Activated CD4-positive, alpha-beta T cell treated with anti-CD3 and anti-CD28 coated beads, Interleukin-2, amount 50 U/mL, for 24 hours (primary cell): Measurements from ENCODE around the gene PIK3C3.

Source experiments
- DNase-seq, 2 donors: peaks; one replicate each; pipeline ENCODE4 v3.0.0-alpha.2; 2020; ENCODE audit warnings: low read depth in 1 of 2, low spot score in 1 of 2

PIK3C3 gene

DNA sequence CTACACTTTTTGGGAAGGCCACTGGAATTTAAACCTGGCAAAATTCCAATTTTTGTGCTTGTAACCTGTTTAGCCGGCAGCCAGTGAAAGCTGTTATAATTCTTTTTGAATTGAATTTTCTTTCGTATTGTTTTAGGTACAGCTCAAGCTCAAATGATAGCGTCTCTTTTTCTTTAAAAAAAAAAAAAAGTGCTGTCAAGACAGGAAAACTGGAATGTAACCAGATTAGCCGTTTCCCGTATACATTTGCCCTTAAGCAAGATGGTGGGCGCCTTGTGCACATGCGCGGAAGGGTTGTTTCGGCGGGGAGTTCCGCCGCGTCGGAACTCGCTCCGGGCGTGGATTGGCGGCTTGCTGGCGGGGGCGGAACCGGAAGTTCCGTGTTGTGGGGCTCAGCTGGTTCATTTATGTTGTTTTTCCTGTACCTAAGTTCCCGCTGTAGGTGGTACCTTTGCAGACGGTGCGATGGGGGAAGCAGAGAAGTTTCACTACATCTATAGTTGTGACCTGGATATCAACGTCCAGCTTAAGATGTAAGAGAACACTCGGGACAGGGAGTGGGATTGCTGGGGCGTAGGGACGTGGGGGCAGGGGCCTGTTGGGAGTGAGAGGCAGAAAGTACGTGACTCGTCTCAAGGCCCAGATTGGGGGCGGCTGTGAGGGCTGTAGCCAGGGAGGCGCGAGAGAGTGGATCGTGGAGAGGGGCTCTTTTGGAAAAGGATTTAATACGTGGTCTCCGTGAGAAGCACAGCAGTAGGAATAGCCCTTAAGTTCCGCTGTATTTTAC is at the start of gene PIK3C3:
TSS of gene PIK3C3 (plus strand) at position 408 of the 787 bp plus-strand sequence. CDS start at position 466, 58 bp downstream.
- peak; percentile 95 to 97 for DNase-seq

DNA sequence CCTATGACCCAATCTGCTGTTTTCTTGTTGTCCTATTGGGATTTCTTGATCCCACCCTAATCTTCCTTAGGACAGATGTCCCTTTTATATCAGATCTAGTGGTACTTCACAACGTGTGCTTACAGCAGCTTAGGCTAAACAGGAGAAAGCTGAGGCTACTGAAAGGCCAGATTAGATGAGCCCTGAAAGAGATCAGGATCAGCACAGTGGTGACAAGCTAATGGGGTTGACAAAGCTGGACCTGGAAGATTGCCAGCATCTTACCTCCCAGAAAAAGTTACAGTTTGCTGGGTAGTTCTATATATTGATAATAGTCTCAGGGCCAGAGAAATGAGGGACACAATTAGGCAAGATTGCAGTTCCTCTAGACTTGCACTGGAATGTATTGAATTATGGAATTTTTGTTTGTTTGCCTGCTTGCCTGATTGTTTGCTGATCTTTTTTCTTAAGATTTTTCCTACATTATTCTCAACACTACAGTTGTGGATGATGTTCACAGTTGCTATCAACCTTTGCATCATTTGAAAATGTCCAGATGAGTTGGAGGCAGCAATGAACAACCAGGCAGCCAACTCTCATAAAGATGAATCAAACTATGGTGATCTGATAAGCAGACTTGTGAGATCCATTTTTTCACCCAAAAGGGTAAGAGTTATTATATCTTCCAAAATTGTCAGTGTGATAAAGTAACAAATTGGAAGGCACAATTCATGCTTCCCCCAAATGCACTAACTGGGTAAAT is 49.1 kb upstream of the PIK3C3 start:
- no peak for DNase-seq

DNA sequence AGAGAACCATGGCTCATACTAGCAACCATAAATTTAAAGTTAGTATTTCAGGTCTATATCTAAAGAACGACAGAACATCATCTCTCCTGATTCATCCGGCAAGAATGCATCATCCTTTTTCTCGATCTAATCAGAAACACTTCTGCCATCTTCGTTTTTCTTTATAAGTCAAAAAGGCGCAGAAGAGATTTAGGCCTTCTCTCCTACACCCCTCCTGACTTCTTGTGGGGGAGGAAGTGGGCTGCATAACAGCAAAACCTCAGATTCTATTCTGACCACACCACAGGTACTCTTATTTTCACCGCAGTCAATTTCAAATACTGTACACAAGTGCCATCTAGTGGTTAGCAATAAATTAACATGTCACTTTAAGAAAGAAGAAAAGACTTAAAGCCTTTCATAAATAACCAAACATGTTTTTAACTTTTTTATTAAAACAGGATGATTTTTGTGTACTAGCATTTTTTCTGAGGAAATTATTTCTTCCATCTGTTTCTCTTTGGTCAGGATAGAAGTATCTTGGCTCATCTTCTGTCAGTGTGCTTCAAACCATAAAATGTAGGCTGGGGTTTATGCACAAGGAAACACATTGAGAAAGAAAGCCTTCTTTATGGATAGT is 48.4 kb upstream of the PIK3C3 start:
- peak in 1 of 2 donors; percentile 27 for DNase-seq

DNA sequence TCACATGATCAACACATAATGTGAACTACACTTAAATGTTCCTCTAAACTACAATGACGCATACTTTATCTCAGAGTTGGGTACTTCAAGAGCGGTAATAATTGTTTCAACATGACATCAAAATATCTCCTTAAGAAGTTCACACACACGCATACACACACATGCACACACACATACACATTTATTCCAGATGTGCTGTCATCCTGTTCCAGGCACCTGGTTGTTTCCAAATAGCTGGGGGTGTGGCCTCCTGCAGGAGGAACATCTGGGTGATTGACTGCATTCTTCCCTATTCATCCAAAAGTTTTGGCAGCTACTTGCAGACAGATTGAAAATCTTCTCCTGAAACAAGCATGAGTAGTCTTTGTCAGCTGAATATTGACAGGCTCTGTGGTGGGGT is 37.9 kb upstream of the PIK3C3 start:
- DNase-seq = no peak

DNA sequence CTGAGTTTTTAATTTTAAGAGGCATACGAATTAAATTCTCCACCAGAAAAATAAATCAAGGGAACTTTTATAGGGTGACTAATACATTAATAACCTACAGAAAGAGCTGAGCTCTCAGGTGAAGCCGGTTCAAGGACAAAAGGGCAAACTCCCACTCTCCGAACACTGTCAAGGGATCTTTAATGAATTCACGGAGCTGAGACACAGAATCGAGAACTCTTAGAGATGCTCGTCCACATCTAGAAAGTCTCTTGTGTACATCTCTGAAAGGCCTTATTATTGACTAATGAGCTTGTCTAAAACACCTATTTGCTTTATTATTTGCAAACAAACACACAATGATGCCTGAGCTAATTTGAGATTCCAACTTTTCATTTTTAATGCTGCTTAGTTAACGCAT is 33.3 kb upstream of the PIK3C3 start:
- DNase-seq = no peak

DNA sequence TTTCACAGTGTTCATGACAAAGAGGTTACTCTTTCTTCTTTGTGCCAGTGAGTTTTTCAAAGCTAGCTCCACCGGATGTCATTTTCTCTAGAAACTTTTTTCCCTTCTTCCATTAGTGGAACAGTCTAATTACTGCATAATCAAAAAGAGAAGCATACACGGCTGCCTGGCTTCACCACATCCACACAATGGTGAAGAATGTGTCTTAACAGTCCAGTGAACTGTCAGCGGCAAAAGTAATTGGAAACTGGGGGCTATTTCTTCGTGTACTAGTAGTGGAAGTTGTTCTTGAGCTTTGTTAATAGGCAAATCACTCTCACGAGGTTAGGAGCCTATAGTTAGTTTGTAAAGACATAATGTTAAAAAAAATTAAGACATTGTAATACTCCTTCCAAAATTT is 32.9 kb upstream of the PIK3C3 start:
- DNase-seq = no peak

DNA sequence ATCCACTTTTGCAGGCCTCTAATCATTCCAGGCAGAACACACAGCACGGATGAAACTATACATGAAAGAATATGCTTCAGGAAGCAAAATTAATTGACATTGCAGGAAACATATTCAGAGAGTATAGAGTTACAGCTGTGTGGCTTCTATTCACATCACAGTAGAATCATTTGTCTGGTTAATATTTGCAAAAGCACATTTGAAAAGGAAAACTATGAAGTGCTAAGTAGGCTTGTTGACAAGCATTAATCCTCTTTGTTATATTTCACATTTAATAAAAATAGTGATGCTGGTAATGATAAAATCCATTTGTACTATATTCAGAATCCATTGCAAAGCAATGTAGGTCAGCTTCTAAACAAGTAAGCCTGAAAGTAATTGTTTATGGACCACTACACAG is 32.2 kb upstream of the PIK3C3 start:
- DNase-seq = no peak

DNA sequence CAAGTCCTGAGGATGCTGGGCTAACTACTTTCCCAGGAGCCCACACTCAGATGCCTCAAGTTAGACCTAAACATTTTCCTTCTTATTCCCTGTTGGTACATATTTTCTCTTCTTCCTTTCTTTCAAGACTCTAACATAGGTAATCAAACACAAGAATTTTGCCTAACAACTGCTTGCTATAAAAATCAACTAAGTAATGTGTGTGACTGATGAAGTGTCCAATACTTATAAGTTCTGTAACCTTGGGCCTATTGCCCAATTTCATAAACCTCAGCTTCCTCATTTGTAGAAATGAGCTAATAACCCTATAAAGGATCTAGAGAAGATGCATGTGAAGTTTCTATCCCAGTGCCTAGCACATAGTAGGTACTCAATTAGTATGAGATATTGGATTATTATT is 31.6 kb upstream of the PIK3C3 start:
- DNase-seq = no peak

DNA sequence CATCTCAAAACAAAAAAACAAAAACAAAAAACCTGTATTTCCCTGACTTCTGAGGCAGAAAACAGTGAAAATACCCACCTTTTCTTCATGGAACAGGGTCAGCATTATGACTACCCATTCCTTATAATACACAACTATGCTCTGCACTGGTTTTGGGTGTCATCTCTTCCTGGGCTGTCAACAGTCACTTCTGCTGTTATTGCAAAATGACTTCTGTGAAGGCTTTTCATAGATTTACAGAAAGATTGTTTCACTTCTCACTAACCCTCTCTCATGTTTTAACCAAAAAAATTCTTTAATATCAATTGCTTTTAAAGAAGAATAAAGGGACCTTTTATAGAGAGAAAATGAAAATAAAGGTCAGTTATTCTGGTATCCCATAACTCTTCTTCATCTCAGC is 26.5 kb upstream of the PIK3C3 start:
- DNase-seq = no peak

DNA sequence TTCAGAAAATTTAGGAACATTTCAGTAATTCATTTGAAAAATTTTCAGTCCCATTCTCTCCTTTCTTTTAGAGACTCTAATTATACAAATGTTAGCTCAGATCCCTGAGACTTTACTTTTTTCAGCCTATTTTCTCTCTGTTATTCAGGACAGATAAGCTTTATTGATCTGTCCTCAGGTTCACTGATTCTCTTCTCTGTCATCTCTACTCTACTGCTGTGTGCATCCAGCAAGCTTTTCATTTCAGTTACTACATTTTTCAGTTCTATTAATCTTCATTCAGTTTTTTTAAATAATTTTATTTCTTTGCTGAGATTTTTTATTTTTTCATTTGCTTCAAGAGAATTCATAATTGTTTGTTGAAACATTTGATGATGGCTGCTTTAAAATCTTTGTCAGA is 22.1 kb upstream of the PIK3C3 start:
- DNase-seq = no peak

DNA sequence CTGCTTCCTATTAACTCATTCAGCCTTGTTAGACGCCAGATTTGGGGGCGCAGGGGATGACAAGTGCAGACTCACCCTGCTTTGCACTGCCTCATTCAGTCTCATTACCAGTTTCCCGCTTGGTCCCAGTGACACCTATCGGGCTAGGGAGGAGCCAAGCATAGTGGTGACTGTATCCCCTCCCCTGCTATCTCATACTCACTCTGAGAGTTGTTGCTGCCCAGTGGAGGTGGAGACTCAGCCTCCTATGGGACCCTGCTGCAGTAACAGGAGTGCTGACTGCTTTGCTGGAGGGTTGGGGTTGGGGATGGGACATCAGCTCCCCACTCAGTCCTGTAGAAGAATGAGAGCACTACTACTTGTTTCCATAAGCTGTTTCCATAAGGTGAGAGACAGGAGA is 21.3 kb upstream of the PIK3C3 start:
- DNase-seq = no peak

DNA sequence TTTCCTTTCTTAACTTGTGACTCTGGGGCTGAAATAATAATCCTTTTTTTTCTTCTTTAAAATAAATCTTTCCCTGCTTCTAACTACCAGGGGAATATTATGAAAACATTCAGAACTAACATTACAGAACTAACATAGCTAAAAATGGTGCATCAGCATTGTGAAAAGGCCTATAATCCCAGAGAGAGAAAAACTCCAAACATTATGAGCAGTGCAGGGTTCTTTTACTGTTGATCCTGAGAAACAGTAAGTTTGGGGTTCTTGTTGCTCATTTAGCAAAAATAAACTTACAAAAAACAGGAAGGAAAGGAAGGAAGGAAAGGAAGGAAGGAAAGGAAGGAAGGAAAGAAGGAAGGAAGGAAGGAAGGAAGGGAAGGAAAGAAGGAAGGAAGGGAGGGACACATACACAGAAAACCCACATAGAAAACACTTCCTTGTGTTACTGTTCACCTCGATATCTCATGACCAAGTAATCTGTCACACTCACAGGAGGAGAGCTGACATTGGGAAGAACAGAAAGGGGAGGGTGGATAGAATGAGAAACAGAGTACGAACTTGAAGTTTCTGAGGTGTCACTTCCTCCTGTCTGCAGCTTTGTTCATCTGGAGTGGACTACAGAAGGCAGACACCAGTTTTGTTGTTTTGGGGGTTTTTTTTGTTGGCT is 18.4 kb upstream of the PIK3C3 start:
- no peak for DNase-seq

DNA sequence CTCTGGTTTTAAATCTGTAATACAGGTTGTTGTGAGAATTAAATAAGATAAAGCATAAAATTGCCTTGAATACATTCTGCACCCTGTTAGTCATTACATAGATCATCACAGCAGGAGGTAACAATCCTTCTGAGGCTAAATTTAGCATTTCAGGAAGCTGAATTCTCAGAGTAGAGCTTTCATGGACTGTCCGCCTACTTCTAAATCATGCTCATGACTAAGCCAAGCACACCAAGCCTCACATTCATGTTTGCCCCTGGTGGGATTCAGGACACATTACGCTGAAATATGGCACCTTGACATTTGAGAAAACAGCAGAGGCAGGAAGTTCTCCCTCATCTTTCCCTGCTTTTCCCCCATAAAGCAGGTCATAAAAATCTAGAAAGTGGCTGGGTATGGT is 16.6 kb upstream of the PIK3C3 start:
- no peak for DNase-seq

DNA sequence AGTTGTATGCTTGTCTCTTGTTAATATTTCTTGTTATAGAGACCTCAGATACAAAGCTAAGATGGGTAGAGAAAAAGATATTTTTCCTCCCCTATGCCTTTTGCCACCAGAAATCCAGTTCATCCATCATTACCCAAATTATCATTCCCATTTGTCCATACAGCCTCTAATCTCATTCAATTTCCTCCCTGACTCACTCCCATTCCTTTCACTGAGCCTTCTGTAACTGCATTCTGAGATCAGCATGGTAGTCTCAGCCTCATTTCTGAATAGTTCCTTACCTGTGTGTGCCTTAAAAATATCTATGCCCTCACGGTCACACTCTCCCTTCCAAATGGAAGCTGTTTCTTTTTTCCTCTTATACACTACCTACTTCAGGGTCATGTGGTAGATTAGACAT is 15.7 kb upstream of the PIK3C3 start:
- DNase-seq = no peak

DNA sequence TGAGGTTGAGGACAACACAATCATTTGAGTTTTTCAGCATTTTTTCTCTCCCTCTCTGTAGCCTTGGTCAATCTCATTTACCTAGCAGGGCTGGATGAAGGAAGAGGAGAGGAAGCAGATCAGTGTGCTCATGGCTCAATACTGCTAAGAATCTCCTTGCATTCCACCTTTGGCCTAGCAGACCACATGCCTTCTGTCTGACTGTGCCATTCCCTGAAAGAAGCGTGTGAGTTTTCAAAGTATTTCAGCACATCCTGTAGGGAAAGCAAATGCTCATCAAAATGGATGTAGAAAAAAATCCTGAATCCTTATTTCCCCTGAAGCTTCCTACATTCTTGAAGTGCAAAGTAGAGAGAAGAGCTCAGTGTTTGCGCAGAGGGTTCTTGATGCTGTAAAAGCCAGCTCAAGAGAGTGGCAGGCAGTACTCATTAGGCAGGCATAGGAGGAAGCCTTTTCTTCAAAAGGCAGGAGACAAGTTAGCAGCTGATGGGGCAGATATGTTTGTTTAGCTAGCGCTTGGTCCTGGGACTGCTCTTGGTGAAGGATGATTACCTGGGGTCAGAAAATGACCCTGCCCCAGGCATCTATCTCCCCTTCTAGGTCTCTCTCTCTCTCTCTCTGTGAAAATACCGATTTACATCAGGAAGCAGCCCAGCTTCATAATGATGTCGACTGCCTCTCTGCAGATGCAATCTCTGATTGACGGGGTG is 14.4 kb upstream of the PIK3C3 start:
- no peak for DNase-seq

DNA sequence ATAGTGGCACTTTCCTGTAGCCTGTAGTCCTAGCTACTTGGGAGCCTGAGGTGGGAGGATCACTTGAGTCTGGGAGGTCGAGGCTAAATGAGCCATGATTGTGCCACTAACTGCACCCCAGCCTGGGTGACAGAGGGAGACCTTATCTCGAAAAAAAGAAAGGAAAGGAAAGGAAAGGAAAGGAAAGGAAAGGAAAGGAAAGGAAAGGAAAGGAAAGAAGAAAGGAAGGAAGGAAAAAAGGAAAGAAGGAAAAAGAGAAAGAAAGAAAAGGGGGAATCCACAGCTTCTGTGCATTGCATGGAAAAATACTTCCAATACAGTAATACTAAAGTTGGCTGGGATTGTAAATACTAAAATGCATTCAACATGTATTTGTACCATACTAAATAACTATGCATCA is 12.8 kb upstream of the PIK3C3 start:
- DNase-seq = no peak

DNA sequence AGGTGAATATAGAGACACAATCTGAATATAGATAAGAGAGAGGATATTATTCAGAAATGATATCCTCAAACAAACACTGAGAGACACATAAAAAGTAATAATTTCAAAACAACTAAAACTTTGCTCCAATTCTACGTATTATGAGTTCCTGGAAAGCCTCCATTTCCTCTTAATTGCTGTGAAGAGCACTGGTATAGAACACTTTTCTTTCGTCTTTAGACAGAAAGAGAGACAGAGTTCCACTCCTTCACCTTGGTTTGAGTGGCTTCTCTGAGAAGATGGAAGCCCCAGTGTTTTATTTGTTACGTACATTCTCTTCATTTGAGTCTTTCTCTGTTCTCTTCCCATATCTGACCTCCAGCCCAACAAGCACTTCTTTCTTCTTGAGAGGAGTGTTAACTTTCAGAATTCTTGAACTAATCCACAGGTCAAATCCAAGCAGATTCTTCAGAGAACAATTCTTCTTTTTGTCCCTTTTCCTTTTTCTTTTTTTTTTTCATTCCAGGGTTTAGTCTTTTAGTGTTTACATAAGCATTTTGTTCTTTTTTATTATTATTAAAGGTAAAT is 6.4 kb upstream of the PIK3C3 start:
- no peak for DNase-seq

DNA sequence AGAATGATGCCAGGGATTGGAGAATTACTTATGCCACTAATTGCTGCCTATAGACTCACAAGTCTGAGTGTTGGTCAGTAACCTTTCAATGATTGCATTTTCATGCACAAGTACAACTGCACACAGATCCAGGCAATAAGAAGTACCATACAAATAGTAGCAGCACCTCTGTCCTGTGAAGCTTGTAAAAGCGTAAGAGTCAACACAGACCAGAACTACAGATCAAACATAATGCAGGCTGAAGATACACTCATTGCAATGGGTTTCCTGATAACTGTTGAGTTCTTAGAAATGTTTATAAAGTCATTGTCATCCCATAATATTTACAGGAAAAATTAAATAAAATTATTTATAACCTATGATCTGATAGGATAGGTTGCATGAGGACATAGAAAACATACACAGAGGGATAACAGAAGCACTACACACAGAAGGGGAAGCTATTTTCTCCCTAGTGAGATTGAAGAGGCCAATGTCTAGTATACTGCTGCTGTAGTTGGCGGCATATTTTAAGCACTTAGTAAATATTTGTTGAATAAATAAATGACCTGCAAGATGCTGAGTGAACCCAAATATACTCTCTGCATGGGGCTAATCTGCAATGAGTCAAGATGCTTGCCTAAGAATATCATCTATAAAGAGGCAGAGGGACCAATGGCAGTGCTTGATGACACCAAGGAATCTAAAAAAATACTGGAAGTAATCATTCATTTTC is 5.7 kb upstream of the PIK3C3 start:
- DNase-seq = no peak

DNA sequence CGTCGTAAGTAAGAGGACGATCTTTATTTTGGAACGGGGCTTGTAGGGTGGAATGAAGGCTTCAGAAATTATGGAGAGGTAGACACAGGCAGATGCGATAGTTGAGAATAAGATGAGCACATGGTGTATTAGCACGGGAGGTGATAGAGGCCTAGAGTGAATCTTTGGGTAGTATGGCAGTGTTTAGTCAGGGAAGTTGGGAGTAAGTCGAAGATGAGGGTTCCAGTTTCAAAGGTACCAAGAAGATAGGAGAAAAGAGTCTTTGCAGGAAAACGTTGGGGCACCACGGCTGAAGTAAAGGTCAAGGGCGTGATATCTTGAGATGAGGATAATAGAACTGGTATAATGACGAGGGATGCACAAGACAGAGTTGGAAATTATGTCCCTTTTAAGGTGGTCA is 654 bp downstream of the PIK3C3 start:
- no peak for DNase-seq

DNA sequence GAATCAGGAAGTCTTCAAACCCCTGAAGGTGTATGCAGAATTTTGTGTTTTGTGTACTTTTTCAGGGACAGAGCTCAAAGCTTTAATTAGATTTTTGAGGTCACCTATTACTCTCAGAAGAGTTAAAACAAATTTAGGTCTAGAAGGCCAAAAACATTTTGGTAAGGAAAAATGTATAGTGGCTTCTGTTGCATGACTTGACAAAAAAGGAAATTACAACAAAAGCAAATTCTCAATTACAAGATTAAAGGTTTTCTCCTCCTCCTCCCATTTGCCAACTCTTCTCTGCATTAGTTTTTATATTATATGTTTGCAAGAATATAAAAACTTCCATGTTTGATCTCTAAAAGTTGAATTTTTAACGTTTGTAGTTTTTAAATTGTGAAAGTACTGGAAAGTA is 4.0 kb downstream of the PIK3C3 start:
- no peak for DNase-seq
